Ovary (tissue), 9 donors: ENCODE results near the gene OSBPL1A. TPM values are rescaled to one million over a fixed set of nuclear protein-coding genes. Genes with fewer than 3 reads are reported as not detected.
"Not testable (repeated sequence)": the region's sequence is repeated elsewhere in the genome, so short reads cannot be mapped to it uniquely, and the experiment has no call there.

Experiments
- DNase-seq, 5 donors: peaks; one replicate each; pipeline ENCODE4 v3.0.0-alpha.2; 2019 to 2020
- H3K27ac ChIP-seq, 2 donors: fragments of 200-600 bp; one replicate each; pipeline versions ENCODE4 v1.5.1 to v1.8.0; 2019 to 2022
- H3K27me3 ChIP-seq: fragments of 200-600 bp; one replicate; pipeline ENCODE4 v1.8.0; 2022
- H3K36me3 ChIP-seq: fragments of 200-600 bp; sonication (generic); one replicate; pipeline ENCODE4 v1.5.1; 2019
- H3K4me1 ChIP-seq: one replicate; pipeline ENCODE4 v1.8.1; 2013; ENCODE audit warnings: mild to moderate bottlenecking, moderate library complexity; ENCODE audit not compliant: insufficient read depth
- H3K4me3 ChIP-seq: fragments of 200-600 bp; sonication (generic); one replicate; pipeline ENCODE4 v1.5.1; 2017
- H3K9me3 ChIP-seq, 2 donors: fragments of 200-600 bp in 1 of 2; sonication (generic) in 1 of 2; one replicate each; pipeline versions ENCODE4 v1.5.1 to v1.8.1; 2013 to 2019; ENCODE audit warnings: mild to moderate bottlenecking in 1 of 2, moderate library complexity in 1 of 2
- CTCF ChIP-seq, 3 donors: fragments of 450-650 bp in 2 of 3; fragments of 200-600 bp in 1 of 3; IDR thresholded peaks; one replicate each; pipeline versions ENCODE4 v1.5.1 to v1.8.0; 2016 to 2022; ENCODE audit warnings: antibody characterized with exemption in 3 of 3, mild to moderate bottlenecking in 1 of 3
- EP300 ChIP-seq: sonication (generic); formaldehyde crosslinking; IDR thresholded peaks from one replicate; pipeline ENCODE4 v1.6.1; 2017; ENCODE audit warnings: antibody characterized with exemption
- POLR2A ChIP-seq: fragments of 450-650 bp; IDR thresholded peaks from one replicate; pipeline ENCODE4 v1.6.1; 2017; ENCODE audit warnings: antibody characterized with exemption, mild to moderate bottlenecking, moderate library complexity
- WGBS, 3 donors: extraction: QIAGEN DNeasy Blood & Tissue Kit in 1 of 3; methylation state at CpG; one replicate each; pipeline versions ENCODE4 v1.1.5 to v1.1.7; 2013 to 2017; 5-methylcytosine and 5-hydroxymethylcytosine counted together
- intact Hi-C, 4 donors: fragments of 100-400 bp; cut with DNase I; formaldehyde crosslinking; loops; one replicate each; pipeline versions ENCODE4 v1.11.0 to v1.15.1; 2022 to 2023
- polyA plus RNA-seq, 2 donors: library from polyadenylated mRNA; stranded (reverse); fragments of 200-250 nt in 1 of 2; fragments of 350-450 nt in 1 of 2; fragmentation: Illumina TruSeq in 1 of 2; extraction: RNeasy Lipid Tissue Mini Kit (QIAGEN cat#74804) in 1 of 2; gene quantifications; one replicate each; pipeline ENCODE4 v1.2.3, GENCODE V29; 2013 to 2014
- total RNA-seq, 7 donors: library from RNA; depleted of rRNA in 2 of 7; stranded (reverse); fragments of >200 nt in 2 of 7; fragmentation: NEBNext Ultra II Directional in 3 of 7; extraction: Animal tissue kit (Norgen Biotek cat#: 25700) in 3 of 7; gene quantifications; one replicate each; pipeline versions ENCODE4 v1.1.0 to v1.2.4, GENCODE V29; 2016 to 2023
- donor health status: DM: no; HTN: no; CAD: no; lungs with moderate emphysema.
- donor health status: DM: no; HTN: no; CAD: no.
- donor health status: Bipolar disorder and iron deficiency.
- donor health status: DM: yes; HTN: yes; CAD: no.
- donor health status: DM: no; HTN: no; CAD: no.
- donor health status: DM: yes; HTN: yes; CAD: no.

Gene OSBPL1A
- total and polyA plus RNA-seq, 9 donors = 28.1 to 68.9 (median 40.2) TPM

- Histone ChIP-seq H3K9me3 (no peaks in the 10 kb centered on the region), H3K27me3 (no peaks in the 10 kb centered on the region), H3K4me3 (no peak overlapping the region), H3K4me1 (no peaks in the 10 kb centered on the region), H3K27ac (no peak overlapping the region), H3K36me3 (no peaks in the 10 kb centered on the region)
- 94 to 100% (median 96%) methylated on average over 5 of the region's 5 CpGs for WGBS, 3 donors
- TF ChIP-seq POLR2A (no peak), EP300 (no peak), CTCF (IDR thresholded peaks at IDR 0.05) (no peak)
- intact Hi-C loops = no loop called here
- DNase-seq = no peak
Measured at GRCh38 chr18:24160086-24160485, 237.5 kb downstream of the OSBPL1A start.

- H3K36me3 ChIP-seq = no peaks in the 10 kb centered on the region
- no peak for TF ChIP-seq POLR2A
- intact Hi-C loops = no loop called here
- no peaks in the 10 kb centered on the region for H3K27me3 ChIP-seq
- H3K27ac ChIP-seq = no peak overlapping the region
- H3K4me1 ChIP-seq = no peaks in the 10 kb centered on the region
- no peak for DNase-seq
- H3K4me3 ChIP-seq = no peak overlapping the region
- no peaks in the 10 kb centered on the region for H3K9me3 ChIP-seq
- 61 to 86% (median 66%) methylated on average over 3 of the region's 3 CpGs for WGBS, 3 donors
Measured at GRCh38 chr18:24157855-24158254, 239.8 kb downstream of the OSBPL1A start.

GRCh38 chr18:24153397-24153796 lies 244.2 kb downstream of the OSBPL1A start:
- Histone ChIP-seq H3K27me3 (no peaks in the 10 kb centered on the region), H3K4me3 (no peak overlapping the region), H3K36me3 (no peaks in the 10 kb centered on the region), H3K9me3 (no peaks in the 10 kb centered on the region), H3K27ac (no peak overlapping the region), H3K4me1 (no peaks in the 10 kb centered on the region)
- DNase-seq = no peak
- WGBS, 3 donors = 91 to 94% (median 93%) methylated on average over 3 of the region's 3 CpGs
- no peak for TF ChIP-seq EP300
- no peak for TF ChIP-seq POLR2A
- no peak for TF ChIP-seq CTCF (IDR thresholded peaks at IDR 0.05)
- intact Hi-C loops = no loop called here

GRCh38 chr18:24149591-24149990 lies 248.0 kb downstream of the OSBPL1A start:
- H3K9me3 ChIP-seq, H3K36me3 ChIP-seq, intact Hi-C loops, H3K4me1 ChIP-seq, DNase-seq, H3K27me3 ChIP-seq, H3K4me3 ChIP-seq, H3K27ac ChIP-seq: not testable (repeated sequence)
- WGBS, 3 donors = 97 to 98% (median 97%) methylated on average over 21 to 28 of the region's 28 CpGs

GRCh38 chr18:24142376-24142775 lies 255.2 kb downstream of the OSBPL1A start:
- intact Hi-C loops = no loop called here
- TF ChIP-seq CTCF (IDR thresholded peaks at IDR 0.05) (no peak), POLR2A (no peak), EP300 (no peak)
- H3K4me1 ChIP-seq = peaks cover 5% of the 10 kb centered on the region
- H3K9me3 ChIP-seq = no peaks in the 10 kb centered on the region
- no peak overlapping the region for H3K4me3 ChIP-seq
- no peaks in the 10 kb centered on the region for H3K27me3 ChIP-seq
- no peak for DNase-seq
- no peak overlapping the region for H3K27ac ChIP-seq
- H3K36me3 ChIP-seq = no peaks in the 10 kb centered on the region

GRCh38 chr18:24140697-24141096 lies 256.9 kb downstream of the OSBPL1A start:
- WGBS, 3 donors = 94 to 96% (median 95%) methylated on average over 2 of the region's 2 CpGs
- DNase-seq = no peak
- no peaks in the 10 kb centered on the region for H3K36me3 ChIP-seq
- H3K27ac ChIP-seq = no peak overlapping the region
- no peaks in the 10 kb centered on the region for H3K27me3 ChIP-seq
- peaks cover 5% of the 10 kb centered on the region for H3K4me1 ChIP-seq
- TF ChIP-seq CTCF (IDR thresholded peaks at IDR 0.05) (no peak), POLR2A (no peak), EP300 (no peak)
- H3K9me3 ChIP-seq = no peaks in the 10 kb centered on the region
- intact Hi-C loops = no loop called here
- no peak overlapping the region for H3K4me3 ChIP-seq
